ENCODE results near the gene C8B. TPM values are rescaled to one million over a fixed set of nuclear protein-coding genes. Genes with fewer than 3 reads are reported as not detected.

C8B gene
- total RNA-seq, 6 experiments from 2014 or later, result not detected

- no peaks in the 10 kb centered on the region for H3K9me3 Mint-ChIP-seq
- no peak for DNase-seq
- H3K4me3 Mint-ChIP-seq, result no peak overlapping the region
- no peak for TF ChIP-seq CTCF (IDR thresholded peaks at IDR 0.05)
- no peaks in the 10 kb centered on the region for H3K36me3 Mint-ChIP-seq (ENCODE audit: low read depth)
- H3K27me3 Mint-ChIP-seq (ENCODE audit: insufficient read depth), result peaks cover 4% of the 10 kb centered on the region
- peaks cover 42% of the 10 kb centered on the region for H3K4me1 Mint-ChIP-seq (ENCODE audit: low read depth)
- no peak overlapping the region for H3K27ac Mint-ChIP-seq
These were observed 53.5 kb downstream of the C8B start for GRCh38 chr1:56912325-56912724.

- H3K9me3 Mint-ChIP-seq, result no peaks in the 10 kb centered on the region
- peaks cover 4% of the 10 kb centered on the region for H3K27me3 Mint-ChIP-seq (ENCODE audit: insufficient read depth)
- H3K4me1 Mint-ChIP-seq (ENCODE audit: low read depth), result peaks cover 42% of the 10 kb centered on the region
- TF ChIP-seq CTCF (IDR thresholded peaks at IDR 0.05), result no peak
- peak overlapping the region; percentile 52; the same call in 1 of the 2 replicates for H3K27ac Mint-ChIP-seq
- no peak overlapping the region; the same call in 1 of the 2 replicates for H3K4me3 Mint-ChIP-seq
- no peaks in the 10 kb centered on the region for H3K36me3 Mint-ChIP-seq (ENCODE audit: low read depth)
- peak; percentile 73 for DNase-seq
These were observed 54.5 kb downstream of the C8B start for GRCh38 chr1:56911098-56911938.

GRCh38 chr1:56910441-56910985 is 55.3 kb downstream of the C8B start:
- H3K4me1 Mint-ChIP-seq (ENCODE audit: low read depth), result peaks cover 42% of the 10 kb centered on the region
- no peaks in the 10 kb centered on the region for H3K36me3 Mint-ChIP-seq (ENCODE audit: low read depth)
- H3K27ac Mint-ChIP-seq, result no peak overlapping the region; the same call in 1 of the 2 replicates
- TF ChIP-seq CTCF (IDR thresholded peaks at IDR 0.05), result no peak
- H3K4me3 Mint-ChIP-seq, result no peak overlapping the region
- peaks cover 4% of the 10 kb centered on the region for H3K27me3 Mint-ChIP-seq (ENCODE audit: insufficient read depth)
- DNase-seq, result no peak
- no peaks in the 10 kb centered on the region for H3K9me3 Mint-ChIP-seq

- peaks cover 1% of the 10 kb centered on the region; the same call in 1 of the 2 replicates for H3K27me3 Mint-ChIP-seq (ENCODE audit: insufficient read depth)
- DNase-seq, result no peak
- no peaks in the 10 kb centered on the region for H3K36me3 Mint-ChIP-seq (ENCODE audit: low read depth)
- H3K4me3 Mint-ChIP-seq, result no peak overlapping the region
- H3K4me1 Mint-ChIP-seq (ENCODE audit: low read depth), result peaks cover 54% of the 10 kb centered on the region
- TF ChIP-seq CTCF (IDR thresholded peaks at IDR 0.05), result no peak
- no peaks in the 10 kb centered on the region for H3K9me3 Mint-ChIP-seq
- H3K27ac Mint-ChIP-seq, result no peak overlapping the region
These were observed 57.1 kb downstream of the C8B start for GRCh38 chr1:56908619-56909221.

- Mint-ChIP-seq H3K9me3 (no peaks in the 10 kb centered on the region), H3K27me3 (ENCODE audit: insufficient read depth) (peaks cover 1% of the 10 kb centered on the region; the same call in 1 of the 2 replicates), H3K36me3 (ENCODE audit: low read depth) (no peaks in the 10 kb centered on the region), H3K4me1 (ENCODE audit: low read depth) (peaks cover 57% of the 10 kb centered on the region), H3K27ac (no peak overlapping the region), H3K4me3 (no peak overlapping the region)
- no peak for TF ChIP-seq CTCF (IDR thresholded peaks at IDR 0.05)
- no peak for DNase-seq
These were observed 60.1 kb downstream of the C8B start for GRCh38 chr1:56905667-56906066.
